Measurements from ENCODE around the gene HOPX.
"Not testable (repeated sequence)": the region's sequence is repeated elsewhere in the genome, so short reads cannot be mapped to it uniquely, and the experiment has no call there.

Gene HOPX

DNA sequence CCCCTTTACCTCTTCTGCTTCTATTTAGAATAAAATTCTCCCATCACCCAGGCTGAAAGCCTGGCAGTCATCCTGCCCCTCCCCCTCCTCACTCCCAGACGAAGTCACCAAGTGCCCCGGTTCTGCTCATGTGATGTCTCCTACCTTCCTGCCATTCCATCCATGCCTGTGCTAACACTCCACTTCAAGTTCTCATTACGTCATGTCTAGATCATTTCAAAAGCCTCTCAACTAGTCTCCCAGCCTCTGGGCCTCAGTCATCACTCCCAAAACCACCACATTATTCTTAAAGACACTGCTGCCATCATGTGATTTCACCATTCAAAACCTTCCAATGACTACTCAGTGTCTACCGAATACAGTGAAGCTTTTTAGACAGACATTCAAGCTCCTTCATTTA, 17.2 kb upstream of the HOPX start:
- Mint-ChIP-seq H3K4me3 (no peak overlapping the region), H3K9me3 (no peaks in the 10 kb centered on the region), H3K27ac (no peak overlapping the region), H3K4me1 (ENCODE audit: low read depth) (peaks cover 2% of the 10 kb centered on the region), H3K27me3 (ENCODE audit: low read depth) (peaks cover 22% of the 10 kb centered on the region), H3K36me3 (ENCODE audit: low read depth) (no peaks in the 10 kb centered on the region)

DNA sequence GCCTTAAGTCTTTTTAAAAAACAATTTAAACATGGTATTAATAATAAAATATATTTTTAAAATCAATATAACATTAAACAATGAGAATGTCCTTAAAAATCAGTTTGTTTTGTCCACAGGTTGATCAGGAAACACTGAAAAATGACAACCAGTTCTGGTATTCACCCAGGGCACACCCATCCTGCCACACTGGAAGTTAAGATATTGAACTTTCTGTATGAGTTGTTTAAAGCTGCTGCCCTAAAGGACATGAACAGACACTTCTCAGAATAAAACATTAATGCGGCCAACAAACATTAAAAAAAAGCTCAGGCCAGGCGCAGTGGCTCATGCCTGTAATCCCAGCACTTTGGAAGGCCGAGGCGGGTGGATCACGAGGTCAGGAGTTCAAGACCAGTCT, 15.0 kb upstream of the HOPX start:
- H3K4me1 Mint-ChIP-seq (ENCODE audit: low read depth) = peaks cover 2% of the 10 kb centered on the region
- no peak overlapping the region for H3K4me3 Mint-ChIP-seq
- H3K27ac Mint-ChIP-seq = no peak overlapping the region
- H3K9me3 Mint-ChIP-seq = no peaks in the 10 kb centered on the region
- peaks cover 28% of the 10 kb centered on the region for H3K27me3 Mint-ChIP-seq (ENCODE audit: low read depth)
- H3K36me3 Mint-ChIP-seq (ENCODE audit: low read depth) = no peaks in the 10 kb centered on the region

DNA sequence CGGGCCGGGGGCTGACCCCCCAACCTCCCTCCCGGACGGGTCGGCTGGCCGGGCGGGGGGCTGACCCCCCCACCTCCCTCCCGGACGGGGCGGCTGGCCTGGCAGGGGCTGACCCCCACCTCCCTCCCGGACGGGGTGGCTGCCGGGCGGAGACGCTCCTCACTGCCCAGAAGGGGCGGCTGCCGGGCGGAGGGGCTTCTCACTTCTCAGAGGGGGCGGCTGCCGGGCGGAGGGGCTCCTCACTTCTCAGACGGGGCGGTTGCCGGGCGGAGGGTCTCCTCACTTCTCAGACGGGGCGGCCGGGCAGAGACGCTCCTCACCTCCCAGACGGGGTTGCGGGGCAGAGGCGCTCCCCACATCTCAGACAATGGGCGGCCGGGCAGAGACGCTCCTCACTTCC, 12.4 kb upstream of the HOPX start:
- not testable (repeated sequence) for H3K9me3 Mint-ChIP-seq; H3K27ac Mint-ChIP-seq; H3K4me3 Mint-ChIP-seq; H3K4me1 Mint-ChIP-seq (ENCODE audit: low read depth); H3K36me3 Mint-ChIP-seq (ENCODE audit: low read depth)
- H3K27me3 Mint-ChIP-seq (ENCODE audit: low read depth) = peaks cover 26% of the 10 kb centered on the region

DNA sequence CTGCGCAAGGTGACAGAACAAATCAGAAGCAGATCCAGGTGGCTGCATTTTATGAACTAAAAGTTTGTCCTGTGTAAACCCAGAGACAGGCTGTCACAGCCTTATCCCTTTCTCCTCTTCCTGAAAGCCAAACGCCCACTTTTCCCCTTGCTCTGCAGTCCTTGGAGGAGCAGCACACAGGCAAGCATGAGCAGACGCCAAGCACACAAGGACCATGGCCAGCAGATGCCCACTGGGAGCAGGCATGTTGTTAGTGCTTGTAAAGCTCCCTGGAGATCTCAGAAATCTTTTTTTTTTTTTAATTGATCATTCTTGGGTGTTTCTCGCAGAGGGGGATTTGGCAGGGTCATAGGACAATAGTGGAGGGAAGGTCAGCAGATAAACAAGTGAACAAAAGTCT, 11.5 kb upstream of the HOPX start:
- H3K4me1 Mint-ChIP-seq (ENCODE audit: low read depth) = peaks cover 2% of the 10 kb centered on the region
- peaks cover 18% of the 10 kb centered on the region for H3K27me3 Mint-ChIP-seq (ENCODE audit: low read depth)
- H3K27ac Mint-ChIP-seq = no peak overlapping the region
- H3K9me3 Mint-ChIP-seq = no peaks in the 10 kb centered on the region
- no peaks in the 10 kb centered on the region for H3K36me3 Mint-ChIP-seq (ENCODE audit: low read depth)
- H3K4me3 Mint-ChIP-seq = no peak overlapping the region

DNA sequence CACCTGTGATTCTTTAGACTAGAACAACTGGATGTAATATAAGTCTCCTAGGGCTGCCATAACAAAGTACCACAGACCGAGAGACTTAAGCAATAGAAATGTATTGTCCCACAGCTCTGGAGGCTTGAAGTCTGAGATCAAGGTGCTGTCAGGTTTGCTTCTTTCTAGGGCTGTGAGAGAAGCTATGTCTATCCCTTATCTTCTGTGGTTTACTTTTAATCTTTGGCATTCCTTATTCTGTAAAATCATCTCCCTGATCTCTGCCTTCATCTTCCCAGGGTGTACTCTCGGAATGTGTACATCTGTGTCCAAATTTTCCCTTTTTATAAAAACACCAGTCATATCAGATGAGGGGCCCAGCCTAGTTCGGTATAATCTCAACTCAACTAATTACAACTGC, 10.3 kb upstream of the HOPX start:
- Mint-ChIP-seq H3K4me1 (ENCODE audit: low read depth) (no peaks in the 10 kb centered on the region), H3K9me3 (no peaks in the 10 kb centered on the region), H3K36me3 (ENCODE audit: low read depth) (no peaks in the 10 kb centered on the region), H3K4me3 (no peak overlapping the region), H3K27ac (no peak overlapping the region), H3K27me3 (ENCODE audit: low read depth) (peaks cover 23% of the 10 kb centered on the region)

DNA sequence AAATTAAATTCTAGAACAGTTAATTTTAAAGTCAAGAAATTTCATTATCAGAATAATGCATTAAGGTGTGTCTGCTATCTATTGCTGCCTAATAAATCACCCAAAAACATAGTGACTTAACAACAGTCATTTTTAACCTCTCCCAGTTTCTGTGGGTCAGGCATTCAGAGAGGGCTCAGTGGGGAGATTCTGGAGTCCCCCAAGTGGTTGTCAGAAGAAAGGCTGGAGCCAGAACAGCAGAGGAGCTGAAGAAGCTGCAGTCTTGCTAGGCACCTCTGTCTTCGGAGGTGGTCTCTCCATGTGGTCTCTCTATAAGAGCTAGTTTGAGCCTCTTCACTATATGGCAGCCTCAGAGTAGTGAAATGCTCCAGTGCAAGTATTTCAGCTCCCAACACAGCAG, 9.3 kb upstream of the HOPX start:
- Mint-ChIP-seq H3K9me3 (no peaks in the 10 kb centered on the region), H3K36me3 (ENCODE audit: low read depth) (no peaks in the 10 kb centered on the region), H3K4me1 (ENCODE audit: low read depth) (no peaks in the 10 kb centered on the region), H3K4me3 (no peak overlapping the region), H3K27ac (no peak overlapping the region), H3K27me3 (ENCODE audit: low read depth) (peaks cover 23% of the 10 kb centered on the region)

DNA sequence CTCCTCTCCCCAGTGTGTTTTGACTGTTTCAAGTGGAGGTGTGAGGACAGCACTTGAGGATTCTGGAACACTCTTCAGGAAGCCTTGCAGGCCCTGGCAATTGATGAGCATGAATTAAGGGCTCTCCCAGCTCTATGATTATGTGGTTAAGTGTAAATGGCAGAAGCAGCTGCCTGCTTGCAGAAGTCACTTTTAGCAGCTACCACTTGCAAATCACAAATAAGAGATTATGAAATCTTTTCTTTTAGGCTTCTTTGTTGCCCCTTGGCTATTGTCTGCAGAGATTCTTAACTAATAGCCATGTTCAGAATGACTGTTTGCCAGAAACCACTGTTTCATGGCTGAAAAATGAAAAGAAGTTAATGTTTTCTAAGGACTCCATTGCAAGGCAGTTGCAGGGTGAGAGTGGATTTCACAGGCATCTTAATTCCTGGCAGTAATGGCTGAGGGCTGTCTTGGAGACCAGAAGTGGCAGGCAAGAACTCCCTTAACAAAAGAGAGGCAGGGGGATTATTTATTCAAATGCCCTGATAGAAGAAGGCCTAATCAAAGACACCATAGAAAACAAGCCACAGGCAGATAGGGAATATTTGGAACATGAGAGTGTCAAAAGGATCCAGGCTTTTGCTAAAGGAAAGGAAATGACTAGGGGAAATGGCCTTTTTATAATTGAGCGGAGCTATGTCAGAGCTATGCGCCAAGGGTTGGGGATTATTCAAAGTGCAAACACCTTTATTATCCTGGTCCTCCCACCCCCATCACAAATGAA, 8.3 kb upstream of the HOPX start:
- Mint-ChIP-seq H3K4me1 (ENCODE audit: low read depth) (no peaks in the 10 kb centered on the region), H3K27me3 (ENCODE audit: low read depth) (peaks cover 30% of the 10 kb centered on the region), H3K27ac (no peak overlapping the region), H3K4me3 (no peak overlapping the region), H3K9me3 (no peaks in the 10 kb centered on the region), H3K36me3 (ENCODE audit: low read depth) (no peaks in the 10 kb centered on the region)

DNA sequence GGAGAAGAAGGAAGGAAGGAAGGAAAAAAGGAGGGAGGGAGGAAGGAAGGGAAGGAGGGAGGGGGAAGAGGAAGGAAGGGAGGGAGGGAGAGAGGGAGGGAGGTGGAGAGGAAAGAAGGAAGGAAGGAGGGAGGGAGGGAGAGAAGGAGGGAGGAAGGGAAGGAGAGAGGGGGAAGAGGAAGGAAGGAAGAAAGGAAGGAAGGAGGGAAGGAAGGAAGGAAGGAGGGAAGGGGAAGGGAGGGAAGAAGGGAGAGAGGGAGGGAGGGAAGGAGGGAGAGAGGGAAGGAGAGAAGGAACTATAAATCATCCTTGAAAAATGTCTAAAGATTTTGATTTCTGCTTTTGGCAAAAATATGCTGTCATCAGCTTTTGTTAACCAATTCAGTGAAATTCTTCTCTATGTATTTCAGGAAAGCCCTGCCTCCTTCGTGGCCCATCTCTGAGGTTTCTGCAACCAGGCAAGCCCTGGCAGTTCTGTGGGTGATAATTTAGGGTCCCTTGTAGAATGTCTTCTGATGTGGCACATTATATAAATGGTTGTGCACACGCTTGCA, 7.1 kb upstream of the HOPX start:
- no peaks in the 10 kb centered on the region for H3K9me3 Mint-ChIP-seq
- H3K4me3 Mint-ChIP-seq = no peak overlapping the region
- H3K27ac Mint-ChIP-seq = no peak overlapping the region
- peaks cover 43% of the 10 kb centered on the region for H3K27me3 Mint-ChIP-seq (ENCODE audit: low read depth)
- no peaks in the 10 kb centered on the region for H3K4me1 Mint-ChIP-seq (ENCODE audit: low read depth)
- no peaks in the 10 kb centered on the region for H3K36me3 Mint-ChIP-seq (ENCODE audit: low read depth)

DNA sequence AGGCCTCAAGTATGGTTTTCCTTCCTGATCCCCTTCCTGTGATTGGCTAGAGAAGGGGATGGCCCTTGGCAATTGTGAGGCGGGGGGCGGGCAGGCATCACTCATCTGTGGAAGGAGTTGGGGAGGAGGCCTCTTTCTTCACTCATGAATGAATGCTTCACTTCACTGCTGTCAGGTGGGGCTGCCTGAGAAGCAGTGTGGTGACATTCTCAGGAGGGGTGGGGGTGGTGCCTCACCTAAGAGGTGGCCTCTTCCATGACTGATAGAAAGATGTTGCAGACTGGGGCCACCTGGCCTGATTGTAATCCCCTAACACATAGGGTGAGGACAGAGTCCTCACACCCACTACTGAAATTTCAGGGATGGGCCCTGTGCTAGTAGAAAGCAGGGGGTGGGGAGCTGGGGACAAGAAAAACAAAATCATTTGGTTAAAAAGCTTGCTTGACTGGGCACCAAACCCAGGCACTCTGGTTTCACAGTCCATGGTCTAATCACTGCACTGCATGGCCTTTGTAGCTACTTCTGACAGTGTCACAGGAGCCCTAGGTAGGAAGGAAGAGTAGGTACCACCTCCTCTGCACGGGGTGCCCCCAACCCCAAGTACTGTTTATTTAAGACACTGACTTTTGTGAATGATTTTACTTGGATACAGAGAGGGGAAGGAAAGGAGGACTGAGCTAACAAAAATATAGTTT, 5.6 kb upstream of the HOPX start:
- Mint-ChIP-seq H3K4me3 (no peak overlapping the region), H3K36me3 (ENCODE audit: low read depth) (no peaks in the 10 kb centered on the region), H3K27ac (no peak overlapping the region), H3K4me1 (ENCODE audit: low read depth) (peaks cover 5% of the 10 kb centered on the region), H3K27me3 (ENCODE audit: low read depth) (peaks cover 50% of the 10 kb centered on the region), H3K9me3 (no peaks in the 10 kb centered on the region)

DNA sequence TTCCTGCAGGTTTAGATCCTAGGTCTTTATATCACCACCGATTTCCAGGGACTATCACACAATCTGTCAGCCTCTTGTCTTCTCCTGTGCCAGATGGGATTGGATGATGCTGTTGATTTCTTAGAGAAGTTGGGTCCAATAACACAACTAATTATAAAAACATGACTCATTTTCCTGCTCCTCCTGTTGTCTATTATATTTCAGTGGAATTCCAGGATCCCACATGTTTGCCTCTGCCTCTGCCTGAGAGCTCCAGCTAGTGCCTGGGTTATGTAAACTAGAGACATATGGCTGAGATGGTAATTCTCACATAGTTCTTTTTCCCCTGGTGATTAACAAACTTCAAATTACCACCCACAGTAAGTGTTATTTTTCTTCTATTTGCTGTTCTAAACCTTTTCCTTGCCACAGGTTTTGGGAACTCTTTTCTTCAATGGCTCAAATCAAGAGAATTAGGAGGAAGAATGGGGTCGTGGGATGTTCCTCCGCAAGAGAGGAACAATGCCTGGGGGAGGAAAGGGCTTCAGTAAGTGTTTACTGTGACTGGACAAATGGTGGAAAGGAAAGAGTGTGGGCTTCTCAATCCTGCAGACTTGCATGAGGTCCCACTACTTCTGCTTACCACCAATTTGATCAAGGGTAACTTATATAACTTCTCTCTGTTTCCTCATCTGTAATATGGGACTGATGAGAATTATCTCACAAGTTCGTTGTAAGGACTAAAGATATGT, 3.4 kb upstream of the HOPX start:
- H3K36me3 Mint-ChIP-seq (ENCODE audit: low read depth) = no peaks in the 10 kb centered on the region
- H3K4me1 Mint-ChIP-seq (ENCODE audit: low read depth) = peaks cover 16% of the 10 kb centered on the region
- peaks cover 56% of the 10 kb centered on the region for H3K27me3 Mint-ChIP-seq (ENCODE audit: low read depth)
- no peak overlapping the region for H3K27ac Mint-ChIP-seq
- H3K4me3 Mint-ChIP-seq = no peak overlapping the region
- H3K9me3 Mint-ChIP-seq = no peaks in the 10 kb centered on the region

DNA sequence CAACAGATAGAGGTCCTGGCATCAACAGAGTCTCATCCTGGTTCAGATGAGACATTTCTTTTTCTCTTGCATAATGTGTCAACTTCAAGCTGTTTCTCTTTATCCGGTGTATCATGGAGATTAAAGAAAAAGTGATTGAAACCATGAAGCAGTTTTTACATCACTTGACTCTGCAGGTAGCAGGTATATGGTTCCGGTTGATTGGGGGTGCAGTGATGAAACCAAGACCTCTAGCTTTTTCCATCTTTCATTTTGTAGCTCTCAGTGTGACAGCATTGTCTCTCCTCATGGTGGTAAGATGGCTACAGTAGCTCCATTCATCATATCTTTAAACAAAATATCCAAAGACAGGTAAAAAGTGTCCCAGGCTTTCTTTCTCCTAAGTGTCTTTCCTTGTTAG, 2.4 kb upstream of the HOPX start:
- no peaks in the 10 kb centered on the region for H3K9me3 Mint-ChIP-seq
- peaks cover 16% of the 10 kb centered on the region for H3K4me1 Mint-ChIP-seq (ENCODE audit: low read depth)
- H3K27me3 Mint-ChIP-seq (ENCODE audit: low read depth) = peaks cover 56% of the 10 kb centered on the region
- H3K27ac Mint-ChIP-seq = no peak overlapping the region
- H3K4me3 Mint-ChIP-seq = no peak overlapping the region
- H3K36me3 Mint-ChIP-seq (ENCODE audit: low read depth) = no peaks in the 10 kb centered on the region

DNA sequence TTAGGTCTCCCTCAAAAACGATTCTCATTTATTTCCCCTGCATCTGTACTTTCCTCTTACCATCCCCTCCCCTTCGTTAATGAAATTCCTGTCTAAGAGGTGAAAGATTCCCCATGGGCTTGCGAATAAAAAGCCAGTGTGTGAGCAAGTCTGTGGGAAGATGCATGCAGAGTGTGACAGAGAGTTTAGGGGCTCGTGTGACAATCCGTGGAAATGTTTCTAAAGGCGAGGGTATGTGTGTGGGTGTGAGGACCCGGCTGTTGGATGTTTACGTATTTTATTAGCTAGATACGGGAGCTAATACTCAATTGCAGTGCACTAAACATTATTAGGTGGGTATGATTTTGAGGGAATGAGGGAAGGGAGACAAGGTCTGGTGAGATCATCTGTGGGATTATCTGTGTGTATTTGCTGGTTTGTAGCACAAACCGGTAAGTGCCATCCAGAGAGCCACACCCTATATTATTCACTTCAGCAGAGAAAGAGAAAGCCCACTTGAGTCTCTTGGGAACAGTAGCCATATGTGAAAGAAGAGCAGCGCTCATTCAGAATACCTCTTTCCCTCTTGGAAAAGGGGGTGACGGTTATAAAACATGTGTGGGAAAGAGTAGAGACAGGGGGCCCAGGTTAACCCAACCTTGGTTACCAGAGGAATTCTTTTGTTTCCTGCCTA, 893 bp upstream of the HOPX start:
- H3K4me1 Mint-ChIP-seq (ENCODE audit: low read depth) = peaks cover 16% of the 10 kb centered on the region
- no peaks in the 10 kb centered on the region for H3K9me3 Mint-ChIP-seq
- H3K4me3 Mint-ChIP-seq = peak overlapping the region; percentile 8
- no peaks in the 10 kb centered on the region for H3K36me3 Mint-ChIP-seq (ENCODE audit: low read depth)
- peaks cover 54% of the 10 kb centered on the region for H3K27me3 Mint-ChIP-seq (ENCODE audit: low read depth)
- H3K27ac Mint-ChIP-seq = no peak overlapping the region

DNA sequence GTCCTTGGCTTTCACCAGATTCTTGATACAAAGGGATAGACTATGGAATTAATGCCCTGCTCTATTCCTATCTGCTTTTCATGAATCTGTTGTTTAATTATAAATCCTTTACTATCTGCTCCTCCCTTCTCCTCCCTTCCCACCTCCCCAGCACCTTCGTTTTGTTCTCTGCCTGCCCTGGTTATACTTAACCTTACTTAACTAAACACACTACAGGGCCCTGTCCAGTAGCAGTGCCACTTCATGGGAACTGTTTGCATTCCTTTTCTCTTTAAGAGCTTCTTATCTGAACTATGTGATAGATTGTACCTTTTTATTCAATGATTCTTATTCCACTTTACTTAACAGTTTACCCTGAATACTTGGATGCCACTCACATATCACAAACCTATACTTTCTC, 830 bp downstream of the HOPX start:
- H3K4me3 Mint-ChIP-seq = no peak overlapping the region

DNA sequence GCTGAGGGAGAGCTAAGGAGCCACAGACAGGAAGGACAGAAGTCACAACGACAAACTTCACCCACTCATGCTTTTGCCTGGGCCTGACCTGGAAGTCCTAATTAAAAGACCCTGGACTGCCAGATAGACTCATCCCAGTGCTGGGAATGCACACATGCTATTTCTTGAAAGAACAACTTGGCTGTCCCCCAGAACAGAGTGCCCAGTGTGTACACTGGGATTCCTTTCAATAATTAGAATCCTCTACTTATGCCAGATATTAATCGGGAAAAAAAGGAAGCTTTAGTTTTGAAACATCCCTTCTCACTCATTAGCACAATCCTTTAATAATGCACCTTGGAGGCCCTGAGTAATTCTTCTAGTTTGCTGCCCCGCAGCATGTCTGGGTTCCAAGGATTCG, 3.4 kb downstream of the HOPX start:
- no peak overlapping the region for H3K27ac Mint-ChIP-seq
- H3K4me3 Mint-ChIP-seq = no peak overlapping the region
- peaks cover 16% of the 10 kb centered on the region for H3K4me1 Mint-ChIP-seq (ENCODE audit: low read depth)
- peaks cover 40% of the 10 kb centered on the region for H3K27me3 Mint-ChIP-seq (ENCODE audit: low read depth)
- no peaks in the 10 kb centered on the region for H3K9me3 Mint-ChIP-seq
- no peaks in the 10 kb centered on the region for H3K36me3 Mint-ChIP-seq (ENCODE audit: low read depth)

More for the DNA sequence above, 830 bp downstream of the HOPX start:
- no peaks in the 10 kb centered on the region for H3K36me3 Mint-ChIP-seq (ENCODE audit: low read depth)
- H3K4me1 Mint-ChIP-seq (ENCODE audit: low read depth) = peaks cover 16% of the 10 kb centered on the region
- no peak overlapping the region for H3K27ac Mint-ChIP-seq
- peaks cover 53% of the 10 kb centered on the region for H3K27me3 Mint-ChIP-seq (ENCODE audit: low read depth)
- H3K9me3 Mint-ChIP-seq = no peaks in the 10 kb centered on the region

Data from T-helper 1 cell treated with Interleukin-12 subunit alpha and Interleukin-12 subunit beta and Interleukin-4 antibody, amounts not matched to agents 30 μg/mL and 1 μg/mL, for 36 hours (primary cell).